Endothelial cell of umbilical vein (primary cell): Measurements from ENCODE around the gene VPS37D. TPM values are rescaled to one million over a fixed set of nuclear protein-coding genes. Genes with fewer than 3 reads are reported as not detected.

ENCODE experiments used
- BruUV-seq: library from RNA; stranded (reverse); fragments of 400-500 nt; replicated peaks from 2 replicates; lab custom pipeline; 2021; lab: Mats Ljungman, UMichigan
- CTCF ChIA-PET: fragments of 300-600, 350-600 bp; sonication (Branson Sonifier 250); formaldehyde crosslinking; loops from one replicate; lab custom pipeline; 2021; ENCODE audit warnings: antibody characterized with exemption, inconsistent platforms; lab: Charles Lee
- POLR2A ChIA-PET: fragments of 300-600, 350-600 bp; sonication (Branson Sonifier 250); formaldehyde crosslinking; loops from one replicate; lab custom pipeline; 2021; ENCODE audit warnings: antibody characterized with exemption, inconsistent platforms; lab: Charles Lee
- DNase-seq: peaks from one replicate; pipeline ENCODE4 v3.0.0-alpha.2; 2011; ENCODE audit warnings: low read depth, low spot score
- FAIRE-seq: peaks from 2 replicates; lab custom pipeline; 2011; peaks lifted over from hg19 to GRCh38; lab: Jason Lieb, UNC
- H2AFZ ChIP-seq: 2 replicates; pipeline ENCODE4 v1.6.0; 2012; ENCODE audit warnings: low read depth, low read length, control low read depth, inconsistent platforms
- H3K27ac ChIP-seq: 2 replicates; pipeline ENCODE4 v1.5.1; 2011; ENCODE audit warnings: low read depth, mild to moderate bottlenecking, control low read depth, low read length, moderate library complexity; ENCODE audit not compliant: insufficient read depth
- H3K27me3 ChIP-seq, 2 experiments: 2 replicates each; pipeline versions ENCODE4 v1.6.0 to v1.6.1; 2011; ENCODE audit warnings: low read length in 2 of 2, mixed read lengths in 1 of 2; ENCODE audit not compliant: control insufficient read depth in 2 of 2, insufficient read depth in 2 of 2
- H3K36me3 ChIP-seq, 2 experiments: 2 replicates in 1 of 2; 3 replicates in 1 of 2; pipeline ENCODE4 v1.5.1; 2011; ENCODE audit warnings: low read length in 2 of 2, mild to moderate bottlenecking in 1 of 2, moderate library complexity in 1 of 2; ENCODE audit not compliant: control insufficient read depth in 2 of 2, insufficient read depth in 2 of 2; ENCODE audit errors: extremely low read depth in 1 of 2
- H3K4me1 ChIP-seq: 3 replicates; pipeline ENCODE4 v1.5.1; 2011; ENCODE audit warnings: mild to moderate bottlenecking, low read length; ENCODE audit not compliant: control insufficient read depth, insufficient read depth; ENCODE audit errors: extremely low read depth
- H3K4me2 ChIP-seq: 2 replicates; pipeline ENCODE4 v1.6.1; 2011; ENCODE audit warnings: low read length, control low read depth, mixed read lengths; ENCODE audit not compliant: insufficient read depth
- H3K4me3 ChIP-seq, 3 experiments: fragments of 200-600 bp in 1 of 3; sonication (generic), shearing (Covaris generic) in 1 of 3; replicated peaks in 1 of 3; 2 replicates each; pipeline ENCODE4 v1.5.1; 2011 to 2016; ENCODE audit warnings: control low read depth in 3 of 3, low read length in 3 of 3, mild to moderate bottlenecking in 2 of 3, inconsistent platforms in 1 of 3, low read depth in 1 of 3, moderate library complexity in 1 of 3; ENCODE audit not compliant: insufficient read depth in 1 of 3
- H3K79me2 ChIP-seq: 2 replicates; pipeline ENCODE4 v1.6.0; 2012; ENCODE audit warnings: low read length, inconsistent platforms; ENCODE audit not compliant: control insufficient read depth, insufficient read depth
- H3K9ac ChIP-seq: replicated peaks from 2 replicates; pipeline ENCODE3; 2011; ENCODE audit warnings: low read length, control low read depth; ENCODE audit not compliant: insufficient read depth; ENCODE audit errors: extremely low read depth
- H3K9me1 ChIP-seq: replicated peaks from 3 replicates; pipeline ENCODE4 v1.6.0; 2011; ENCODE audit warnings: mild to moderate bottlenecking, low read length; ENCODE audit not compliant: control insufficient read depth, insufficient read depth; ENCODE audit errors: extremely low read depth
- H3K9me3 ChIP-seq: replicated peaks from 2 replicates; pipeline ENCODE4 v1.5.1; 2012; ENCODE audit warnings: low read length, inconsistent platforms; ENCODE audit not compliant: control insufficient read depth, insufficient read depth
- H4K20me1 ChIP-seq: replicated peaks from 2 replicates; pipeline ENCODE3; 2011; ENCODE audit warnings: mild to moderate bottlenecking, low read length; ENCODE audit not compliant: control insufficient read depth, insufficient read depth; ENCODE audit errors: extremely low read depth
- EZH2 ChIP-seq: IDR thresholded peaks from 2 replicates; pipeline ENCODE4 v1.6.1; 2012; ENCODE audit warnings: borderline replicate concordance, low read depth, mild to moderate bottlenecking, moderate library complexity, low read length, inconsistent platforms; ENCODE audit not compliant: severe bottlenecking
- FOS ChIP-seq: IDR thresholded peaks from 2 replicates; pipeline ENCODE4 v1.6.1; 2011; ENCODE audit warnings: mild to moderate bottlenecking, low read length, moderate library complexity, borderline replicate concordance; ENCODE audit not compliant: insufficient read depth
- GATA2 ChIP-seq: IDR thresholded peaks from 2 replicates; pipeline ENCODE4 v1.7.0; 2011; ENCODE audit warnings: low read depth, mild to moderate bottlenecking, moderate library complexity, mixed read lengths, low read length; ENCODE audit not compliant: insufficient read length, insufficient read depth
- JUN ChIP-seq: IDR thresholded peaks from 2 replicates; pipeline ENCODE4 v1.6.1; 2011; ENCODE audit warnings: borderline replicate concordance, low read depth; ENCODE audit not compliant: insufficient read length, insufficient read depth
- MAX ChIP-seq: IDR thresholded peaks from 2 replicates; pipeline ENCODE4 v1.6.1; 2011; ENCODE audit not compliant: insufficient read depth, insufficient read length
- MYC ChIP-seq: IDR thresholded peaks from one replicate; pipeline ENCODE4 v1.6.1; 2011; ENCODE audit warnings: mild to moderate bottlenecking, low read depth, low read length
- POLR2A ChIP-seq: IDR thresholded peaks from 2 replicates; pipeline ENCODE4 v1.6.1; 2012; ENCODE audit warnings: low read depth, mild to moderate bottlenecking, control low read depth, low read length
- POLR2AphosphoS5 ChIP-seq: IDR thresholded peaks from 2 replicates; pipeline ENCODE4 v1.6.1; 2012; ENCODE audit warnings: low read depth, mild to moderate bottlenecking, control low read depth, low read length, moderate library complexity; ENCODE audit not compliant: insufficient read depth
- dilution Hi-C: fragments of 300-500 bp; cut with MboI; formaldehyde crosslinking; loops from one replicate; pipeline ENCODE4 v1.15.0; 2019; ENCODE audit warnings: low sequenced_read_pairs; ENCODE audit not compliant: extremely low pct_ligation_motif_present
- intact Hi-C: fragments of 100-400 bp; cut with micrococcal nuclease; formaldehyde crosslinking; loops from one replicate; pipeline ENCODE4 v1.10.0; 2022
- polyA plus RNA-seq, 4 experiments: library from polyadenylated mRNA; depleted of rRNA in 3 of 4; stranded (reverse) in 3 of 4; unstranded in 1 of 4; fragments of >200 nt; gene quantifications; 2 replicates each; pipeline versions ENCODE4 v1.2.1 to v1.2.3, GENCODE V29; 2011 to 2012; ENCODE audit warnings: missing spikeins in 1 of 4
- total RNA-seq: library from RNA; stranded (reverse); gene quantifications from 2 replicates; pipeline ENCODE4 v1.2.3, GENCODE V29; 2021
- TF ChIP-seq, protein P1 (sequence below), 2 donors: IDR thresholded peaks; 1 replicate in 1 of 2; 2 replicates in 1 of 2; pipeline ENCODE4 v1.5.1; 2011; ENCODE audit warnings: low read length in 2 of 2, mild to moderate bottlenecking in 2 of 2, moderate library complexity in 2 of 2, control low read depth in 1 of 2, inconsistent platforms in 1 of 2, low read depth in 1 of 2; ENCODE audit not compliant: insufficient read depth in 1 of 2; ENCODE audit errors: extremely low read depth in 1 of 2

Gene VPS37D
- total and polyA plus RNA-seq, 2 donors (not counting 3 experiments of a cell fraction or from before 2014, with no cell fraction given) = 2.0 to 2.1 TPM

- FAIRE-seq (no peak), DNase-seq (no peak)
- Histone ChIP-seq H3K36me3 (peaks cover 0 to 5% of the 10 kb centered on the region in 2 experiments), H3K4me3 (no peak overlapping the region), H3K9ac (no peak overlapping the region), H3K9me3 (no peaks in the 10 kb centered on the region), H4K20me1 (no peaks in the 10 kb centered on the region), H3K27me3 (no peaks in the 10 kb centered on the region), H2AFZ (no peak overlapping the region), H3K27ac (no peak overlapping the region), H3K4me1 (peaks cover 9% of the 10 kb centered on the region), H3K9me1 (no peaks in the 10 kb centered on the region), H3K79me2 (peaks cover 17% of the 10 kb centered on the region), H3K4me2 (no peak overlapping the region)
- ChIA-PET POLR2A (no interaction called here), CTCF (interaction anchor here (2.2 to 3.5 kb wide), 4 partner anchors 11 to 99 kb away, joined by 5 to 25 read pairs (median 14); partner anchors contain the start of gene STX1A)
- dilution Hi-C loops = no loop called here
- TF ChIP-seq JUN (no peak), EZH2 (no peak), MAX (no peak), POLR2A (no peak), GATA2 (no peak), MYC (no peak), FOS (no peak), POLR2AphosphoS5 (no peak)
- TF ChIP-seq, protein P1, sequence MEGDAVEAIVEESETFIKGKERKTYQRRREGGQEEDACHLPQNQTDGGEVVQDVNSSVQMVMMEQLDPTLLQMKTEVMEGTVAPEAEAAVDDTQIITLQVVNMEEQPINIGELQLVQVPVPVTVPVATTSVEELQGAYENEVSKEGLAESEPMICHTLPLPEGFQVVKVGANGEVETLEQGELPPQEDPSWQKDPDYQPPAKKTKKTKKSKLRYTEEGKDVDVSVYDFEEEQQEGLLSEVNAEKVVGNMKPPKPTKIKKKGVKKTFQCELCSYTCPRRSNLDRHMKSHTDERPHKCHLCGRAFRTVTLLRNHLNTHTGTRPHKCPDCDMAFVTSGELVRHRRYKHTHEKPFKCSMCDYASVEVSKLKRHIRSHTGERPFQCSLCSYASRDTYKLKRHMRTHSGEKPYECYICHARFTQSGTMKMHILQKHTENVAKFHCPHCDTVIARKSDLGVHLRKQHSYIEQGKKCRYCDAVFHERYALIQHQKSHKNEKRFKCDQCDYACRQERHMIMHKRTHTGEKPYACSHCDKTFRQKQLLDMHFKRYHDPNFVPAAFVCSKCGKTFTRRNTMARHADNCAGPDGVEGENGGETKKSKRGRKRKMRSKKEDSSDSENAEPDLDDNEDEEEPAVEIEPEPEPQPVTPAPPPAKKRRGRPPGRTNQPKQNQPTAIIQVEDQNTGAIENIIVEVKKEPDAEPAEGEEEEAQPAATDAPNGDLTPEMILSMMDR (IDR thresholded peaks at IDR 0.05; ENCODE audit: extremely low read depth in 1 of 2, insufficient read depth in 1 of 2, low read depth in 1 of 2, low read length in 2 of 2) = no peak
- intact Hi-C loops = no loop called here
- no TSS peak for BruUV-seq
Measured at GRCh38 chr7:73705551-73705920, 37.9 kb downstream of the VPS37D start.
